C4-2B (cell line): ENCODE results near the gene PCDH17.

ENCODE experiments used
- H3K27ac ChIP-seq: fragments of 450-650 bp; 2 replicates; pipeline ENCODE4 v1.5.1; 2017
- ZFX ChIP-seq: fragments of 450-650 bp; IDR thresholded peaks from 2 replicates; pipeline ENCODE4 v1.6.1; 2017
- TF ChIP-seq, protein P1 (sequence below): fragments of 450-650 bp; conservative IDR thresholded peaks from 2 replicates; pipeline ENCODE4 v1.5.1; 2017; ENCODE audit warnings: mild to moderate bottlenecking

The PCDH17 gene

DNA sequence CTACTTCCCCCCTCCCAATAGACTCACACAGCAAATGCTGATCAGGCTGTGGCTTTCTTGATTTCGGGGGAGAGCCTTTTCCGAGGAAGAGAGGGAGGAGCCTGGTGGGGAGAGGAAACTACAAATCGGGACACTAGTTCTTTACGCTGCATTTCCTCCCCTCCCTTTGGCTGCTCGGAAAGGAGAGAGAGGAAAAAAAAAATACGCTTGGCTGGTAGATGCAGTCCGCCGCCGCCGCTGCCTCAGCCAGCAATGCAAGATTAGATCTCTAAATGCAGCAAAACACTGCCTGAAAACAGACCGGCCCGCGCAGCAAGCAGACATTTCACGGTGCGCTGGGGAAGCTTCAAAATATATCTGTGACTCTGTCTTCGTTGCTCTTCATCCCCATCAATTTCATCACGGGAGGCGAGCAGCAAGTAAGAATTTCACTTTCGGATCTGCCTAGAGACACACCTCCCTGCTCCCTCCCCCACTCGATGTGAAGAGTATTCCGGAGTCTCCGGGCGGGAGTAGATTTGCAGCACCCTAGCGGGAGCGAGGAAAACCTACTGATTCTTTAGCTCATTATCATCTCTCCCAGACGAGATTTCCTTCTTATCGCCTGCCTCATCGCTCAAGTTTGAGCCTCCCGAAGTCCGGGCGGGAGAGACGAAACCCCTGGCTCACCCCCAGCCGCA is at the start of gene PCDH17:
Gene PCDH17 (plus strand): TSS at position 149 of the 680 bp plus-strand sequence. CDS start 803 bp downstream, outside the sequence.
- H3K27ac ChIP-seq, result no peak within 1 kb of the TSS
- no peak for TF ChIP-seq ZFX
- TF ChIP-seq, protein P1, sequence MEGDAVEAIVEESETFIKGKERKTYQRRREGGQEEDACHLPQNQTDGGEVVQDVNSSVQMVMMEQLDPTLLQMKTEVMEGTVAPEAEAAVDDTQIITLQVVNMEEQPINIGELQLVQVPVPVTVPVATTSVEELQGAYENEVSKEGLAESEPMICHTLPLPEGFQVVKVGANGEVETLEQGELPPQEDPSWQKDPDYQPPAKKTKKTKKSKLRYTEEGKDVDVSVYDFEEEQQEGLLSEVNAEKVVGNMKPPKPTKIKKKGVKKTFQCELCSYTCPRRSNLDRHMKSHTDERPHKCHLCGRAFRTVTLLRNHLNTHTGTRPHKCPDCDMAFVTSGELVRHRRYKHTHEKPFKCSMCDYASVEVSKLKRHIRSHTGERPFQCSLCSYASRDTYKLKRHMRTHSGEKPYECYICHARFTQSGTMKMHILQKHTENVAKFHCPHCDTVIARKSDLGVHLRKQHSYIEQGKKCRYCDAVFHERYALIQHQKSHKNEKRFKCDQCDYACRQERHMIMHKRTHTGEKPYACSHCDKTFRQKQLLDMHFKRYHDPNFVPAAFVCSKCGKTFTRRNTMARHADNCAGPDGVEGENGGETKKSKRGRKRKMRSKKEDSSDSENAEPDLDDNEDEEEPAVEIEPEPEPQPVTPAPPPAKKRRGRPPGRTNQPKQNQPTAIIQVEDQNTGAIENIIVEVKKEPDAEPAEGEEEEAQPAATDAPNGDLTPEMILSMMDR, result no peak

GRCh38 chr13:57582032-57582431 is 49.5 kb upstream of the PCDH17 start:
- no peak overlapping the region for H3K27ac ChIP-seq
- TF ChIP-seq, protein P1, result peak; percentile 26
- TF ChIP-seq ZFX, result no peak

DNA sequence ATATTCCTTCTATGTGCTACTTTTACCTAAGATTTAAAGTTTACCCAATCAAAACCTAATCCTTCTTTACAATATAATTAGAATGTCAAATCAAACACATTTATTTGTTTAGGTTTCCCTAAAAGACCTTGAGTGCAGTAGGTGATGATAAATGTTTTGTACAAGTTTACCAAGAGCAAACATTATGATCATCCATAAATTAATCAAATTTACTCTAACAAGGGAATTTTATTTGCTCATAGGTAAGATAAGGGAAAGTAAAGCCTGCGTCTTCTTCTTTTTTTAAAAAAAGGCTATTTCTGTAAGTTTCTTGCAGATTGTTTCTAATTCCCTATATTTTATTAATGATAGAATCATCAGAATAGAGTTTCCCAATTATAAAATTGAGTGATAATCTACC is 48.0 kb upstream of the PCDH17 start:
- TF ChIP-seq, protein P1, result no peak
- TF ChIP-seq ZFX, result no peak
- H3K27ac ChIP-seq, result no peak overlapping the region

DNA sequence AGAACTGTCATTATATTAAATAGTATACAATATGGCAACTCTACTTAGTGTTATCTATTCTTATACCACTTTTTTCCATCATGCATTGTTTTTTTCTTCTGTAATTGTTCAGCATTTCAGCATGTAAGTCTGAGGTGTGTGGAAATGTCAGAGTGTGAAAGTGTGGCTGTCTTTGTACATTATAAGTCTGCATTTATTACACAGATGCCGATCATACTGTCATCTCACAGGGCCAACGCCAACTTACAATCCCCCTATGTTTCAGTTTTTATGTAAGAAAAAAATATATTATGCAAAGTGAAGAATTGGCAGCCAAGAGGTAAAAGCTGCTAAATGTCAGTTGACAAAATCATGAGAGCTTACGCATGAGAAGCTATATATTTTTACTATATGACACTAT is 42.9 kb upstream of the PCDH17 start:
- H3K27ac ChIP-seq, result no peak overlapping the region

DNA sequence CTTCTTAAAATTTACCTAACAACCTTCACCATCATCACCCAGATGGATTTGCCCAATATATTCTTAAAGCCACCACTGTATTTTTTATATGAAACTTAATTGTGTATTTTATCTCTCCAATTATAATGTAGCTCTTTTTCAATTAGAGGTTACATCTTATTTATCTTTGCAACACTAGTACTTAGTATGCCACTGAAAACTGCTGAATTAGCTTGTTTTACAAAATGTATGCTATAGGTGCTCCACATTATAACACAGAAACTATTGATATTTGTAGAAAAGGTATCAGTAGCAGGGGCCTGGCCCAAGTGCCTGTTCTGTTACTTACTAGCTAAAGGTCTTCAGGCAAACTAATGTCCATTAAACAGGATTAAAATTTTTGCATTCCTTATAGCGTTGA is 35.8 kb upstream of the PCDH17 start:
- TF ChIP-seq, protein P1, result no peak
- no peak for TF ChIP-seq ZFX
- no peak overlapping the region for H3K27ac ChIP-seq

More for the DNA sequence above, 42.9 kb upstream of the PCDH17 start:
- TF ChIP-seq, protein P1, result no peak
- TF ChIP-seq ZFX, result no peak

DNA sequence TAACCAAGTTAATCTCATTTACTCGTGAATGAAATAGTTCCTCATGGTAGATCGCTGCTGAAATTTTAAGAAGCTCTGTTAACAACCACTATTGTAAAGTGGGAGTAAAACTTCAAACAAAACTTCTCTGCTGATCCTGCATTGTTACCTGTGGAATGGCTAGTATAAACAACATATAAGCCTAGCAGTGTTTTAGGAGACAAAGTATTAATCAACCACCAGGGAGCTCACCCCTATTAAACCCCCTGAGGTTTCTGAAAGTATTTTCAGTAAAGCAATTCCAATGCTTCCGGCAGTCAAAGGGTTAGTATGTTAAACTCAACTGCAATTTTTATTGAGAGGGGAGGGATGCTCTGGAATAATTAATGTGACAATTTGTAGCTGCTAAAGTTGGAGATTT is 30.0 kb upstream of the PCDH17 start:
- H3K27ac ChIP-seq, result no peak overlapping the region
- no peak for TF ChIP-seq ZFX
- TF ChIP-seq, protein P1, result no peak

- no peak overlapping the region for H3K27ac ChIP-seq
Observed at GRCh38 chr13:57604442-57604841, 27.1 kb upstream of the PCDH17 start.

More at GRCh38 chr13:57604442-57604841, 27.1 kb upstream of the PCDH17 start:
- TF ChIP-seq, protein P1, result no peak
- no peak for TF ChIP-seq ZFX
